GM21360 (cell line): Measurements from ENCODE around the gene ZNF488.

Experiments used
- ATAC-seq: cut with Tn5 transposase; IDR thresholded peaks from one replicate; pipeline ENCODE4 v1.9.1; 2021; ENCODE audit warnings: mild to moderate bottlenecking, moderate library complexity; ENCODE audit not compliant: unreplicated experiment

Gene ZNF488

DNA sequence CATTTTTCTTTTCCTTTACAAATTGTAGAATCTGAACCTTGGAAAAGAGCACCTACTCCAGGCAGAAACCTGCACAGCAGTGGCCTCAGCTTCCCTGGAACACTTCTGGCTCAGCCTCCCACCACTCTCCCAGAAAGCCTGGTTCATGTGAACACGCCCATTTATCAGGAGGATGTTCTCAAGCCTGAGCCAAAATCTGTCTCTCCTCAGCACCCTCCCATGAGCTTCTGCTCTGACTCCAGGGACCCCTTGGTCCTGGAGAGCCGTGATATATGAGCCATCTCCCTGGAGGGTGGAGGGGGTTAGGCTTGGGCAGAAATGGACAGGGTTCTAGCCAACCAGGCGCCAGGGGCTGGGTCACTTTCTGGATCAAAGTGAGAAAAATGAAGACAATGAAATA, 51.7 kb downstream of the ZNF488 start:
- no peak for ATAC-seq

DNA sequence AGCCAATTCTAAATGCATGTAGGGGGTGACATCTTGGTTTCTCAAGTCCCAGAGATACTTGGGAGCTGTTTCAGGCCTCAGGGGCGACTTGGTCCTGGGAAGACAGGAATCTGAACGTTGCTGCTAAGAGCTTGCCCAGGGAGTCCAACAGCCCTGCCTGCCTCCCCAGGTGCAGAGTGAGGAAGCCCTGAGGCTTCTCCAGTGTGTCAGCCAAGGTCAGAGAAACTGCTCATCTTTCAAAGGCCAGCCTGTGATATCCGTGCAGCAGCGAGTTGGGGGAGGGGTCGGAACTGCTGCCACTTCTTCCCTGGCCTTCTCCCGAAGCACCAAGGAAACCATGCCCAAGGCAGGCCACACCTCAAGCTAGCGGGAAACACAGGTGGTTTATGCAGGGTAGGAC, 52.1 kb downstream of the ZNF488 start:
- no peak for ATAC-seq

DNA sequence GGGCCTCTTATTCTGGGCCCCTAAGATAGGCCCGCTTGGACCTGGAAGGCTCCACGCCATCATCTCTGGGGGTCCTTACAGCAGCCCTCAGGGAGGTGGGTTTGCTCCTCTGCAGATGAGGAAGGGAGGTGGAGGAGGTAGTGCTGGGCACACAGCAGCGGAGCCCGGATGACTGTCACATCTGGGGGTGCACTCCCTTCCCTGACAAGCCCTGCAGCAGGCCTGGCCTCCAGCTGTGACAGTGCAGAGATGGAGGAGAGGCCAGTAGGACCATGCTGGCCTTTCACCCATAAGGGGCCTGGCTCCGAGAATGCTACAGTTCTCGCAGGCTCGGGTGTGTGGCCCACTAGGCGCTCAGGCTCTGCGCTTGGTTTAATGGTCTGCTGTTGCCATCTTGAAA, 52.6 kb downstream of the ZNF488 start:
- ATAC-seq = no peak

DNA sequence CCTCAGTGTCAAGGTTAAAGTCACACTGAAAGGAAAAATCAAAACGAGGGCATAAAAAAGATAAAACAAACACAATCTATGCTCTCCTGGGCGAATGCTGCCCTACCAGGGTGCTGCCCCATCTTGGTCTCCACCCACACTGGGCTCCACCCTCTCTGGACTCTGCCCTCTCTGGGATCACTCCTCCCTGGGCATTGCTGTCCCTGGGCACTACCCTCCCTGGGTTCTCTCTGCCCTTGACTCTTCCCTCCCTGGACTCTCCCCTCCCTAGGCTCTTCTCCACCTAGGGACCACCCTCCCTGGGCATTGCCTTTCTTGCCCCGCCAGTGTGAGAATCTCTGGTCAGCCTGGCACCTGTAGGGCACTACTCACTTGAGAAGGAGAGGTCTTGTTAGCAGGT, 53.3 kb downstream of the ZNF488 start:
- ATAC-seq = no peak

DNA sequence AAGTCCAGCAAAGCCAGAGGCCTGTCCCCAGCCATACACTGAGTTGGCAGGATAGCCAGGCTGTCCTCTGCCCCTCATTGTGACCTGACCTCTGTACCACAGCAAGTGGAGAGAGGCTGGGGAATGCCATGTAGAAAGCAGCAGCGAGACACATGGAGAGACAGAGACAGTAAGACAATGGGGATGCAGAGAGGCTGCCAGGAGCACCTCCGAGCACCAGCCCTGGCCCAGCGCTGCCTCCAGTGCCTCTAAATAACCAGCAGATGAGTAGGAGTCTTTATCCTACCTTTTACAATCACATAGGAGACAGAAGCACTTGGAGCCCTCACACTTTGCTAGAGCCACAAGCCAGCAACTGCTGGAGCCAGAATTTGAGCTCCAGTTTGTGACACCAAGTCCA, 53.7 kb downstream of the ZNF488 start:
- ATAC-seq = no peak

DNA sequence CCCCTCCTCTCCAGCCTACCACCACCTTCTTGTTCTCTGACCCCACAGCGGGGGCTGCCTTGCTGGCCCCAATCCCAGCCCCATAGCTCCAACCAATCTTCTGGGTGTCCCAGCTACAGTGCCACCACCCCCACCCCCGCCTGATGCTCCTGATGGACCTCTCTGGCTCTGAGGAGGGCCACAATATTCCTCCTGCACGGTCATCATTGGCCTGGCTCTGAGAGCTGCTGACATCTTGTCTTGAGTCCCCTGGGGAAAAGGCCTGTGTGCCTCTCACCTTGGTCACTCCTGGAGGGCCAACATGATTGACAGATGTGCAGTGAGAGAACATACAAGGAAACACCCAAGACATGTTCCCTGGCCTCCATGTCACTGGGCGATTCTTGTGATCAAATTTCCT, 54.2 kb downstream of the ZNF488 start:
- ATAC-seq = no peak

DNA sequence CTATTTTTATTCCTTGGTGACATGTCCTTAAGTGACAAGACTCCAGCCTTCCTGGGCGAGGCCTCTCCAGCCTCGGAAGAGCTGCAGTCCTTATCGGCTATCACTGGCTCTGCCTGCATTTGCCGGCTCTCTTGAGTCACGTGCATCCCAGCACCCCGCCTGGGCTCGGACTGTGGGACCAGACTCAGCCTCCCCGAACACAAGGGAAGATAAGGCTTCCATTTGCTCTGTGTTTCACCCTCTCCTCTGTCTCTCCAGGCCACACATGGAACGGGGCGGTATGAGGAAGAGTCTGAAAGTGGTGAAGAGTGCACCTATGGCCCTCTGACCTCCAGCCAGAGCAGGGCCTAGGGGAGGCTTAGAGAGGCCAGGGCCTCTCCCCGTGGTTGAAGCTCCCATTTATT, 57.2 kb downstream of the ZNF488 start:
- no peak for ATAC-seq

DNA sequence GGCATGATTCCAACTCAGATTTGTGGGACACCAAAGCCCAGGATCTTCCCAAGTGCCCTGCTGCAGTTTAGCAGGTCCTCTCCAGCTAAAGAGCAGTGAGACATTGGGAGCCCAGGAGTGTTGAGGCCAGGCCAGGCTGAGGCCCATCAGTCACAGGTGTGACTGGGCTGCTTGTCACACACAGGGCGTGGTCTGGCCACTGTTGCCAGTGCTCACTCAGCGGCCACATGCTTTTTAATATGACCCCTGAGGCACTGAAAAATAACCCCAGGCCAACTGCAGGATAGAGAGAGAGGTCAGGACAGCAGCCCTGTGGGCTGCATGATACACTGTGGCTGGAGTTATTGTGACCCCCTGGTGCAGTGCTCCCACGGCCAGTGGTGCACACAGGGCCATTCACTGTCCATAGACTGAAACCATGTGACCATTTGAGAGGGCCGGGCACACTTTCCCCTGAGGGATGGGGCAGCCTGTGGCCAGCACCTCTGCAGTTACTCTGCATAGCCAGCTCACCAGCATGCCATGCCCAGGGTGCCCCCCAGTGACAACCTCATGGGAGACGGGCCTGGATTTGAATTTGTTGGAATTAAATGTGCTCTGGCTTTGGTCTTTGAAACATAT, 57.7 kb downstream of the ZNF488 start:
- no peak for ATAC-seq

DNA sequence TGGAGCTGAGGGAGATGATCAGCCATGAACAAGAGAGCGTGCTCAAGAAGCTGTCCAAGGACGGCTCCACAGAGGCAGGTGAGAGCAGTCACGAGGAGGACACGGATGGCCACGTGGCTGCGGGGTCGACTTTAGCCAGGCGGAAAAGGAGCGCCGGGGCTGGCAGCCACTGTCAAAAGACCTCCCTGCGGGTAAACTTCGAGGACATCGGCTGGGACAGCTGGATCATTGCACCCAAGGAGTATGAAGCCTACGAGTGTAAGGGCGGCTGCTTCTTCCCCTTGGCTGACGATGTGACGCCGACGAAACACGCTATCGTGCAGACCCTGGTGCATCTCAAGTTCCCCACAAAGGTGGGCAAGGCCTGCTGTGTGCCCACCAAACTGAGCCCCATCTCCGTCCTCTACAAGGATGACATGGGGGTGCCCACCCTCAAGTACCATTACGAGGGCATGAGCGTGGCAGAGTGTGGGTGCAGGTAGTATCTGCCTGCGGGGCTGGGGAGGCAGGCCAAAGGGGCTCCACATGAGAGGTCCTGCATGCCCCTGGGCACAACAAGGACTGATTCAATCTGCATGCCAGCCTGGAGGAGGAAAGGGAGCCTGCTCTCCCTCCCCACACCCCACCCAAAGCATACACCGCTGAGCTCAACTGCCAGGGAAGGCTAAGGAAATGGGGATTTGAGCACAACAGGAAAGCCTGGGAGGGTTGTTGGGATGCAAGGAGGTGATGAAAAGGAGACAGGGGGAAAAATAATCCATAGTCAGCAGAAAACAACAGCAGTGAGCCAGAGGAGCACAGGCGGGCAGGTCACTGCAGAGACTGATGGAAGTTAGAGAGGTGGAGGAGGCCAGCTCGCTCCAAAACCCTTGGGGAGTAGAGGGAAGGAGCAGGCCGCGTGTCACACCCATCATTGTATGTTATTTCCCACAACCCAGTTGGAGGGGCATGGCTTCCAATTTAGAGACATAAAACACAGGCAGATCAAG, 58.5 kb downstream of the ZNF488 start:
- no peak for ATAC-seq

DNA sequence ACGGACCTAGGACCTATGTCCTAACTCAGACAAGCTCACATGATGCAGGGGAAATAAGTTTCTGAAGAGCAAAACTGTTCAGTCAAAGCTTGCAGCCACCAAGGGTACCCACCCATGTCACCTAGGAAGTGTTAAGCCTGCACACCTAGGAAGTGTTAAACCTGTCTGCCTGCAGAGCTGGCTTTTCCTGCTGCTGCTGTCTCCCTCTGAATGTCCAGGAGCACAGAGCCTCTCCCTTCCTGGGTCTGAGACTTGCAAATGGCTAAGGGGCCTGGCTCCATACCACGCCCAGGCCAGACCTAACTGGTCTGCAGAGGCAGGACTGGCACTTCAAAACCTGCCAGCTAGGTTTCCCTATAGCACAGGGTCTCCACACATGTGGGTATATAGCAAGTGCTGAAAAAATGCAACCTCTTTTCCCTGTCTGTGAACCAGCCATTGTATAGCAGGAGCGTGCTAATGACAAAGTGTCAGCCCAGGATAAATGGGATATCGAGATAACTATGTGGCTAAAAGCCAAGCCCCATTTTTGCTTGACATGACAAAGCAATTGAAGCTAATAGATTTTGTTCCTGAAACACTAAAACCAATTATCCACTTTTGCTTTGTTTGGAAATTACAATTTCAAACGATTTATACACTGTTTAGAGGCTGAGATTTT, 60.3 kb downstream of the ZNF488 start:
- ATAC-seq = no peak

DNA sequence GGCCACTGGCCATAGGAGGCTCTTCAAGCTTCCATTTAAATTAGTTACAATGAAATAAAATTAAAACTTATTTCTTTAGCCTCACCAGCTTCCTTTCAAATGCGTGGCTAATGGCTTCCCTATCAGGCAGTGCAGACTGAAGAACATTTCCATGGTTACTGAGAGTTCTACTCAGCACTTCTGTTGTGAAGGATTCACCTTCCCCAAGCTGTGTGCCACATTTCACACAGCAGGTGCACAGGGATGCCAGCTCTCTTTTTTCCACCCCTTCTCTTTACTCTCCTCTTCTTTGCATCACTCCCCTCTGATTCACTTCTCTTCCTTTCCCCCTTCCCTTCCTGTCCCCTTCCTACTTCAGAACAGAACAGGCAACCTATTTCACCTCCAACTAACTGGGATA, 61.0 kb downstream of the ZNF488 start:
- ATAC-seq = no peak

DNA sequence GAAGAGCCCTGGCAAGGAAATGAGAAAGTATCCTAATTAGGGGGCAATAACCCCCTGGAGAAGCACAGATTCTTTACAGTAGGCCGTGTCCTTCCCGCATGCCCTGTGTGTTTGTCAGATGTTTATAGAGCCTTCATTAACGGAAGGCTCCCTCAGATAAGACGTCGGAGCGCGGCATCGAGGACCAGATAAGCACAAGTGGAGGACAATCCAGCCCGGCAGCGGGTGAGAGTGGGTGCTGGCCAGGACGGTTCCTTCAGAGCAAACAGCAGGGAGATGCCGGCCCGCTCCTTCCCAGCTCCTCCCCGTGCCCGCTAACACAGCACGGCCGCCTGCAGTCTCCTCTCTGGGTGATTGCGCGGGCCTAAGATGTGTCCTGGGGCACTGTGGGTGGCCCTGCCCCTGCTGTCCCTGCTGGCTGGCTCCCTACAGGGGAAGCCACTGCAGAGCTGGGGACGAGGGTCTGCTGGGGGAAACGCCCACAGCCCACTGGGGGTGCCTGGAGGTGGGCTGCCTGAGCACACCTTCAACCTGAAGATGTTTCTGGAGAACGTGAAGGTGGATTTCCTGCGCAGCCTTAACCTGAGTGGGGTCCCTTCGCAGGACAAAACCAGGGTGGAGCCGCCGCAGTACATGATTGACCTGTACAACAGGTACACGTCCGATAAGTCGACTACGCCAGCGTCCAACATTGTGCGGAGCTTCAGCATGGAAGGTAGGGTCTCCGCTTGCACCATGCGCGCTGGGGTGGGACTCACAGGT, 61.6 kb downstream of the ZNF488 start, which contains the start of gene GDF2:
Gene GDF2, plus strand, starts transcription at position 155 of the 762 bp plus-strand sequence. Its CDS starts 215 bp downstream, at position 370.
- ATAC-seq = no peak

DNA sequence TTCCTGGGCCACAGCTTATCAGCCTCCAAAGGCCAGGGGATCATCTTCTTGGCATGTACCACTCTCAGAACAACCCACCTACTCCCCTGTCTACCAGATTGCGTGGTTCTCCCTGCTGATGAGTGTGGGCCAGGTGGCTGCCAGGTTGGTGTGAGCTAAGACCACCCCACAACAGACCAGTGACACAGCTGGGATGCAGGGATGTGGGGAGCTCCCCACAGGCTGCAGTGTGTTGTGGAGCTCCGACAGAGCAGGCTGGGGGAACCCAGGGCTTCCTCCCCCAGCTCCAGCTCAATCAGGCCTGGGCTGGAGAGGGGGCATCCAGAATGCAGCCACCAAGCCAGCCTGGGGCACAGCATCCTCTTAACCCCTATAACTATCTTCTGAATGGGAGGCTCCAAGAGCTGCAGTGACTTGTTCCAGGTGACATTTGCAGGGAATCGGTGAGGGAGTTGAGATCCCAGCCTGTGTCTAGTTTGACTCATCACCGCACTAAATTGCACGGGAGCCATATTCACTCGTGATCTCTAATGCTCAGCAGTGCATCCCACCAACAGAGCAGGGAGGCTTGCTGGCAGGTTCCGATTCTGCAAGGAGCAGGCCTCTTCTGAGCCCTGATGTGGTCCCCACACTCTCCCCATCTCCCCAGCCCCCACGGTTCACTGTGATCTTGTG, 62.4 kb downstream of the ZNF488 start:
- no peak for ATAC-seq

DNA sequence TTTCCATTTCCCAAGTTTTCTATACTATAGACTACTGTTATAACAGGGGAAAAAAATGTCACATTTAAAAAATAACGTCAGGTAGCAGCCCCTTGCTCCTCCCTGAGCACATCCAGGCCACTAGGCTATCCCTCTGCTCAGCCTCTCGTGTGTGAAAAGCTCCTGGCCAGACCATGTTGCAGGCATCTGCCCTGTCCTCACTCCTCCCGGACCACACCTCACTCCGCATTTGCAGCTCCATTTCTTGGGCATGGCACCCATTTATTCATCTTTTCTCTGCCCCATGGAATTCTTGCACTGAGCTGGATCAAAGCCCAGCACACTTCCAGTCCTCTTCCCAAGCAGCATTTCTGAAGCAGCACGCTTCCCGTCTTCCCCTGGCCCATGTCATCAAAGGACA, 63.3 kb downstream of the ZNF488 start:
- ATAC-seq = no peak

DNA sequence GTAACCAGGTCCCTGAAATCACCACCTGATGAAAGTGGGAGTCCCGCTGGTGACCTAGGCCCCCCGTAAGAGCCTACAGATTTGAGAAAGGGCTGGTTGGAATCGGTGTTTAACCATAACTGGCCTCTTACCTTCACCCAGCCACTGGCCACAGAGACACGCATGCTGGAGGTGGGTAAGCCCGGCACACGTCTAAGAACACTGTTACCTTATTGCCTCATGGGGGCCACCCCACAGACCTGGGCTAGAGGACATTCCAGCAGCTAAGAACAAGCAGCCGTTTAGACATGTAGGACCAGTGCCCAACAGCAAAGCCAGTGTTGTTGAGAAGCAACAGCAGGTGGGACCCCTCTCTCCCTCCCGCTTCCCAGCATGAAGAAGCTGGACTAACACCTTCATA, 64.3 kb downstream of the ZNF488 start:
- no peak for ATAC-seq

DNA sequence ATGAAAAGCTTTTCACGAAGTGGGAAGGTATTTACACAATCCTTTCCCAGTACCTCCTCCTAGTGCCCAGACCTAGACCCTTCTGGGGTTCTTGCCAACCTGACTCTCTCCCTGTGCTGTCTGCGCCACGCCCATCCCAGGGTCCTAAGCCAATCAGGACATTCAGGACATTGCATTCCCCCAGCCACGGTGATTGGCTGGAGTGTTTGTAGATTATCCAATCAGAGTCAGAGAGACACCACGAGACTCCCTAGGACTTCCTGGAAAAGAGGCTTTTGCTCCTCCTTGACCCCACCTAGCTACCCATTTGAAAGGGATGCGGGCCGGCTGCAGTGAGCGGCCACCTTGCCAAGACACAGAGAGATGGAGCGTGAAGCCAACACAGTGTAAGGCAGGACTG, 65.4 kb downstream of the ZNF488 start:
- ATAC-seq = no peak

DNA sequence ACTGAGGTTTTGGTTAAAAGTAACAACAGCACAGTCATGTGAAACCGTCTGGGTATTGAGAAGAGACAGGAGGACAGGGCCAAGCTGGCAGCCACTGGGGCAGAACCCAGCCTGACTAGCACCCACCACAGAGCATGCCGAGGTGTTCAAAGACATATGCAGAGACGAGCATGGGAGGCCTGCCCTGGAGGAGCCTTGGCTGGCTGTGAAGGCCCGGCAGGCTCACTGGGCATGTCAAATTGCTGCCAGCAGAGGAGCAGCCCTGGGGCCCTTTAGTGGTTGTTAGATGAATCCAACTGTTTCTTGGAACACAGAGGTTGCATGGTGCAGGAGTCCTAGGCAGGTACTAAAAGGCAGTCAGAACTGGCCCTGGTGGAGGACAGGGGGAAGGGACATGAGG, 66.8 kb downstream of the ZNF488 start:
- no peak for ATAC-seq

DNA sequence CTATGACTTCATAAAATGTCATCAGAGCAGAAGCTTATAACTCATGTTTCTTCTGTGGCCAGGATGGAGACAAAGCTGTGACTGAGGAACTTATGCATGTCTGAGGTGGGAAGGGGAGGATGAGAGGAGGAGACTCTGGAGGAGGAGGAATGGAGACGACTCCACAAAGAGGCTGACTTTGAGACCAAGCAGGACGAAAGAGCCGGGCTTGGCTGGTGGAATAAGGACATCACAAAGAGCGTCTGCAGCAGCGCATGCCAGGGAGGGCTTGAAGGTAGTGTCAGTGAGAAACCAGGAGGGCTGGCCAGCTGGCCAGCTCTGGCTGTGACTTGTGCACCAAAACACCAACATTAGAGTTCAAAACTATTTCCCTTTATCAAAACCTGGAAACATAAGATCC, 68.0 kb downstream of the ZNF488 start:
- no peak for ATAC-seq
